Fibroblast of lung (primary cell): ENCODE measurements around the gene C15orf61. TPM values are rescaled to one million over a fixed set of nuclear protein-coding genes. Genes with fewer than 3 reads are reported as not detected.

Experiments used
- DNase-seq, 2 donors: peaks; one replicate each; pipeline versions ENCODE4 v3.0.0 to v3.0.0-alpha.2; 2010; ENCODE audit warnings: low read depth in 2 of 2
- H2AFZ ChIP-seq: 2 replicates; pipeline ENCODE4 v1.5.1; 2012; ENCODE audit warnings: low read length, control low read depth, inconsistent platforms
- H3K27ac ChIP-seq: 2 replicates; pipeline ENCODE4 v1.5.1; 2011; ENCODE audit warnings: low read length, control low read depth; ENCODE audit not compliant: insufficient read depth
- H3K27me3 ChIP-seq: 2 replicates; pipeline ENCODE4 v1.5.1; 2011; ENCODE audit warnings: mild to moderate bottlenecking, low read length; ENCODE audit not compliant: control insufficient read depth, insufficient read depth
- H3K36me3 ChIP-seq: 2 replicates; pipeline ENCODE4 v1.5.1; 2011; ENCODE audit warnings: low read length; ENCODE audit not compliant: control insufficient read depth, insufficient read depth
- H3K4me1 ChIP-seq: 2 replicates; pipeline ENCODE4 v1.5.1; 2011; ENCODE audit warnings: low read length; ENCODE audit not compliant: control insufficient read depth, insufficient read depth; ENCODE audit errors: extremely low read depth
- H3K4me2 ChIP-seq: 2 replicates; pipeline ENCODE4 v1.5.1; 2011; ENCODE audit warnings: low read length, control low read depth; ENCODE audit not compliant: insufficient read depth; ENCODE audit errors: extremely low read depth
- H3K4me3 ChIP-seq, 4 experiments: fragments of 200-600 bp in 1 of 4; sonication (generic) in 1 of 4; replicated peaks in 1 of 4; 2 replicates each; pipeline ENCODE4 v1.5.1; 2011 to 2016; ENCODE audit warnings: low read length in 4 of 4, low read depth in 3 of 4, mild to moderate bottlenecking in 3 of 4, control low read depth in 2 of 4, inconsistent platforms in 1 of 4, mixed read lengths in 1 of 4; ENCODE audit not compliant: insufficient read depth in 1 of 4; ENCODE audit errors: control extremely low read depth in 1 of 4
- H3K79me2 ChIP-seq: 2 replicates; pipeline ENCODE4 v1.5.1; 2012; ENCODE audit warnings: mild to moderate bottlenecking, low read length, inconsistent platforms; ENCODE audit not compliant: control insufficient read depth, insufficient read depth
- H3K9ac ChIP-seq: 2 replicates; pipeline ENCODE4 v1.5.1; 2011; ENCODE audit warnings: mild to moderate bottlenecking, low read length, control low read depth; ENCODE audit not compliant: insufficient read depth
- H3K9me3 ChIP-seq: 2 replicates; pipeline ENCODE4 v1.5.1; 2012; ENCODE audit warnings: low read depth, low read length; ENCODE audit not compliant: control insufficient read depth, insufficient read depth
- H4K20me1 ChIP-seq: 2 replicates; pipeline ENCODE4 v1.5.1; 2011; ENCODE audit warnings: low read length; ENCODE audit not compliant: control insufficient read depth, insufficient read depth; ENCODE audit errors: extremely low read depth
- EZH2 ChIP-seq: IDR thresholded peaks from 2 replicates; pipeline ENCODE4 v1.5.1; 2012; ENCODE audit warnings: low read length, control low read depth, mild to moderate bottlenecking; ENCODE audit errors: missing control alignments
- polyA plus RNA-seq, 2 donors: library from polyadenylated mRNA; depleted of rRNA in 1 of 2; stranded (reverse) in 1 of 2; unstranded in 1 of 2; fragments of >200 nt; gene quantifications; 2 replicates each; pipeline ENCODE4 v1.2.1, GENCODE V29; 2011 to 2012; ENCODE audit warnings: missing spikeins in 1 of 2
- total RNA-seq: library from RNA; depleted of rRNA; stranded (reverse); fragments of >200 nt; gene quantifications from 2 replicates; pipeline ENCODE4 v1.2.1, GENCODE V29; 2014
- TF ChIP-seq, protein P1 (sequence below), 2 donors: IDR thresholded peaks in 1 of 2; conservative IDR thresholded peaks in 1 of 2; 1 replicate in 1 of 2; 2 replicates in 1 of 2; pipeline ENCODE4 v1.5.1; 2011 to 2012; ENCODE audit warnings: low read length in 2 of 2, control low read depth in 1 of 2, inconsistent platforms in 1 of 2, low read depth in 1 of 2, mild to moderate bottlenecking in 1 of 2

C15orf61 gene
- total and polyA plus RNA-seq, 2 donors (not counting 1 experiment from before 2014, with no cell fraction given) = 2.5 to 4.6 TPM

DNA sequence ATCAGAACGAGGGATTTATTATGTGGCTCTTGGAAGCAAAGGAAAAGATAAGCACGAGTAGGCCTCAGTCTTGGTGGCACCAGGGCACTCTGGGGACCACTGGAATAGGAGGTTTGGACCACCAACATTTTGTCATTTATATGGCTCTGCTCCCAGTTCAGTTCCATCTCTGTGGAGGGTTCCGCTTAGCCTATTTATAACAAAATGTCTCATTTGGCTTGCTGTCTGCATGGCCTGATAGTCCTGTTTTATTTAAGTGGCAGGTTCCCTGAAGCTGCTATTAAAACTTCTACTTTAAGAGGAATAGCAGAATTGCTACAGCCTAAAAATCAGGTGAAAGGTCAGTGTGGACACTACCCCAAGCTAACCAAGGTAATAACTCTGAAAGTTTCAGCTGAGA is 48.7 kb downstream of the C15orf61 start:
- no peak overlapping the region for H2AFZ ChIP-seq
- no peak overlapping the region for H3K4me2 ChIP-seq
- TF ChIP-seq, protein P1, sequence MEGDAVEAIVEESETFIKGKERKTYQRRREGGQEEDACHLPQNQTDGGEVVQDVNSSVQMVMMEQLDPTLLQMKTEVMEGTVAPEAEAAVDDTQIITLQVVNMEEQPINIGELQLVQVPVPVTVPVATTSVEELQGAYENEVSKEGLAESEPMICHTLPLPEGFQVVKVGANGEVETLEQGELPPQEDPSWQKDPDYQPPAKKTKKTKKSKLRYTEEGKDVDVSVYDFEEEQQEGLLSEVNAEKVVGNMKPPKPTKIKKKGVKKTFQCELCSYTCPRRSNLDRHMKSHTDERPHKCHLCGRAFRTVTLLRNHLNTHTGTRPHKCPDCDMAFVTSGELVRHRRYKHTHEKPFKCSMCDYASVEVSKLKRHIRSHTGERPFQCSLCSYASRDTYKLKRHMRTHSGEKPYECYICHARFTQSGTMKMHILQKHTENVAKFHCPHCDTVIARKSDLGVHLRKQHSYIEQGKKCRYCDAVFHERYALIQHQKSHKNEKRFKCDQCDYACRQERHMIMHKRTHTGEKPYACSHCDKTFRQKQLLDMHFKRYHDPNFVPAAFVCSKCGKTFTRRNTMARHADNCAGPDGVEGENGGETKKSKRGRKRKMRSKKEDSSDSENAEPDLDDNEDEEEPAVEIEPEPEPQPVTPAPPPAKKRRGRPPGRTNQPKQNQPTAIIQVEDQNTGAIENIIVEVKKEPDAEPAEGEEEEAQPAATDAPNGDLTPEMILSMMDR (conservative IDR thresholded peaks at IDR 0.05 in 1 of 2, IDR thresholded peaks at IDR 0.05 in 1 of 2; ENCODE audit: low read depth in 1 of 2, low read length in 2 of 2) = no peak
- TF ChIP-seq EZH2 = no peak
- no peaks in the 10 kb centered on the region for H3K79me2 ChIP-seq
- no peaks in the 10 kb centered on the region for H4K20me1 ChIP-seq
- H3K36me3 ChIP-seq = no peaks in the 10 kb centered on the region
- H3K9me3 ChIP-seq = no peaks in the 10 kb centered on the region
- no peak overlapping the region for H3K4me3 ChIP-seq
- no peak for DNase-seq
- no peaks in the 10 kb centered on the region for H3K4me1 ChIP-seq
- no peak overlapping the region for H3K27ac ChIP-seq
- no peak overlapping the region for H3K9ac ChIP-seq
- H3K27me3 ChIP-seq = no peaks in the 10 kb centered on the region

DNA sequence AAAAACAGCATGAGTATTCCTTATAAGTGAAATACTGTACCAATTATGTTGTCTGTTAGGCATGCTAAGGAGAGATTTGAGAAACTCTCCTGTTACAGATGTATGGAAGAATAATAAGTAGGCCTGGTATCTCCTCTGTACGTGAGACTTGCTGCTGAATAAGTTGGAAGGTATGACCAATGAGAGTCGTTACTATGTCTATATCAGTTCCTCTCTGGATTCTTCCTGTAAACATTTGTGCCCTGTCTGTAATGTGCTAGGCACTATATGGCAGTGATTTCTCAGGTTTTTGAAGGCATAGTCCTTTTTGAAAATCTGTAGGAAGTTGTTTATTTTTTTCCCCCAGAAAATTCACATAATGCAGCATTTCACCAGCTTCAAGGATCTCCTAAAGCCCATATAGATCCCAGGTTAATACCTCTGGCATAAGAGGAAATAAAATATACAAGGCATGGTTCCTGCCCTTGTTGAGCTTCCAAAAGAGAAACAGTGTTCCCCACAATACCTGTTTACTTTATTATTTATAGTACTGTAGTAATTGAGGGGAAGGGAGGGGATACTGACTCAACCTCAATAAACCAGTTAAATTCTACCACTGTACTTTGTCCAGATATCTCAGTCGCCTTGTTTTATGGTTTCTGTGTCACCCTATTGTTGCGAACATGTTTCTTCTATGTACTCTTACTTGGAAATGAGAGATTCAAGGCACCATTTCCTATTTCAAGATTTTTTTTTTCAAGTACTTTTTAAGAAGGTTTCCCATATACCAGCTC is 50.1 kb downstream of the C15orf61 start:
- no peak for DNase-seq

DNA sequence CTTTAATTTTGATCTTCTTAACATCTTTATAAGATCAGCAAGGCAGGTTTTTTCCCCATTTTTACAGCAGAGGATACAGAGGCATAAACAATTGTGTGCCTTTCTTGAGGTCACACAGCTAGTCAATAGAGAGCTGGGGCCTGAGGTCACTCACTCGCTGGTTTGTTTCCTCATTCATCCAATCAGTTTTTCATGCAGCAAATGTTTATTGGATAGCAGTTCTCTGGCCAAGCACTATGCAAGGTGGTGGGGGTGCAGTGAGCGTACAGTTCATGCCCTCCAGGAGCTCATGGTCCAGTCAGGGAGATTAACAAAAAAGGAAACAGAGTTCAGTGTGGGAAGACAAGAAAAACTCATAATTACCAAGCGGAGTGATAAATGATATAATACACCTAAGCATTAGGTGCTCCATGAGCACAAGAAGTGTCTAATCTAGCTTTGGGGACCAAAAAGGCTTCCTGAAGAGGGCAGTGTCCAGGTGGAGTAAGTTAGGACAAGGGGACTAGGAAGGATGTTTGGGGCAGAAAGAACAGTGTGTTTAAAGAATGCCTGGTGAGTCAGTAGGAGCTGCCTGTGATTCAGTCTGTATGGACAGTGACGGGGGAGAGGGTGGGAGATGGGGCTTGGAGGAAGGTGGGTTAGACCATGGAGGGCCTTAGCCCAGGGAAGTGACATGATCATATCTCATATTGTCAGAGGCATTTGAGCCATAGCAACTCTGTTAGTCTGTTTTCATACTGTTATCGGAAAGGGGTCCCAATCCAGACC is 50.9 kb downstream of the C15orf61 start:
- DNase-seq = no peak
- H3K9ac ChIP-seq = no peak overlapping the region
- H3K27me3 ChIP-seq = no peaks in the 10 kb centered on the region
- H3K9me3 ChIP-seq = no peaks in the 10 kb centered on the region
- H3K27ac ChIP-seq = no peak overlapping the region
- no peaks in the 10 kb centered on the region for H3K4me1 ChIP-seq
- no peak overlapping the region for H3K4me3 ChIP-seq
- H3K4me2 ChIP-seq = no peak overlapping the region
- TF ChIP-seq, protein P1 (conservative IDR thresholded peaks at IDR 0.05 in 1 of 2, IDR thresholded peaks at IDR 0.05 in 1 of 2; ENCODE audit: low read depth in 1 of 2, low read length in 2 of 2) = no peak
- TF ChIP-seq EZH2 = no peak
- H3K79me2 ChIP-seq = no peaks in the 10 kb centered on the region
- H3K36me3 ChIP-seq = no peaks in the 10 kb centered on the region
- H4K20me1 ChIP-seq = no peaks in the 10 kb centered on the region
- H2AFZ ChIP-seq = no peak overlapping the region

More for the DNA sequence above, 50.1 kb downstream of the C15orf61 start:
- TF ChIP-seq, protein P1 (conservative IDR thresholded peaks at IDR 0.05 in 1 of 2, IDR thresholded peaks at IDR 0.05 in 1 of 2; ENCODE audit: low read depth in 1 of 2, low read length in 2 of 2) = no peak
- TF ChIP-seq EZH2 = no peak
- H3K4me1 ChIP-seq = no peaks in the 10 kb centered on the region
- H4K20me1 ChIP-seq = no peaks in the 10 kb centered on the region
- H3K36me3 ChIP-seq = no peaks in the 10 kb centered on the region
- no peaks in the 10 kb centered on the region for H3K27me3 ChIP-seq
- H3K4me3 ChIP-seq = no peak overlapping the region
- no peaks in the 10 kb centered on the region for H3K79me2 ChIP-seq
- H3K4me2 ChIP-seq = no peak overlapping the region
- H3K27ac ChIP-seq = no peak overlapping the region
- no peaks in the 10 kb centered on the region for H3K9me3 ChIP-seq
- no peak overlapping the region for H3K9ac ChIP-seq
- no peak overlapping the region for H2AFZ ChIP-seq
